CD4-positive, alpha-beta T cell treated with Interleukin-17A for 1 hour (primary cell): ENCODE measurements around the gene HYPK.
"Not testable (repeated sequence)": the region's sequence is repeated elsewhere in the genome, so short reads cannot be mapped to it uniquely, and the experiment has no call there.

Experiments used
- DNase-seq: peaks from one replicate; pipeline ENCODE4 v3.0.0-alpha.2; 2020

The HYPK gene

DNA sequence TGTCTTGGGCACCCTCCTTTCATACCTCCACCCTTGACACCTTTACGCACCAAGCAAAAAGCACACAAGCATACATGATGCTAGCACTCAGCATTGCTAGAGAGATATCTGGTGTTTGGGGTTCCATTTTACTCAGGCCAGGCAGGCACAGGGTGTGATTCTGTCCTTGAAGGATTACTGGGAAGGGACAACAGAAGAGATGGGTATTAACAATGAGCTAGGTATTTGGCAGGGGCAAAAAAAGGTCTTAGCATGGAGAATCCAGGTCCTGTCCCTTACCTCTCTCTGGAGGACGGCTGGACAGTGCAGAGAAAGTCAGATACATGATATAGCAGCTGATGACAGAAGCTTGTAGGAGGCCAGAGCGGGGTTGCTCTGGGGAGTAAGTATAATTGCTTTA lies 3.8 kb upstream of the HYPK start:
- DNase-seq: no peak

- no peak for DNase-seq
Measured at GRCh38 chr15:43799209-43799944, 1.0 kb upstream of the HYPK start.

- no peak for DNase-seq
Measured at GRCh38 chr15:43799945-43800285, 484 bp upstream of the HYPK start, which contains the start of gene SERINC4. SERINC4 (minus strand) TSS chr15:43800220; CDS start chr15:43799986, 234 bp downstream.

GRCh38 chr15:43802676-43803075 lies 2.3 kb downstream of the HYPK start:
- DNase-seq: not testable (repeated sequence)

GRCh38 chr15:43808435-43808950 lies 8.1 kb downstream of the HYPK start:
- no peak for DNase-seq

DNA sequence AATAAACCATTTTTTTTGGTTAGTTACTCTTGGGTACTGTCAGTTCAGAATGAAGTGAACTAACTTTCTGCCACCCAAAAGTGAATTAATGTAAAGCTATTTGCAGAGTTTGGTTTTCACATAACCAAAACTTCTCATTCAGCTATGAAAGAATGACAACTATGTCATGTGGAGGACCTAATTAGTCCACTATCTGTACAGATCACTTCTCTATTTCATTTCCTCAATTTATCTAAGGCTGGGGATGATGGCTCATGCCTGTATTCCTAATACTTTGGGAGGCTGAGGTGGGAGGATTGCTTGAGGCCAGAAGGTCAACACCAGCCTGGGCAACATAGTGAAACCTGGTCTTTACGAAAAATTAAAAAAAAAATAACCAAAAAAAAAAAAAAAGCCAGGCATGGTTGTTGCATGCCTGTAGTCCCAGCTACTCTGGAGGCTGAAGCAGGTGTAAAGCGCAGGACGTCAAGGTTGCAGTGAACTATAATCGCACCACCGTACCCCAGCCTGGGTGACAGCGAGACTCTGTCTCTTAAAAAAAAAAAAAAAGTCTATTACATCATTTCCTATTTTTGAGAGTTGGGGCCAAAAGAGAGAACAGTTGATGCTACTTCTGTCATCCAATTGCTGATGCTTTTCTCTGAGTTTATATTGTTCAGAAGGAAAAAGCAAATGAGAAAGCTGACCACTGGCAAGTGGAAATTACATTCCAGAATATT lies 8.7 kb downstream of the HYPK start:
- no peak for DNase-seq

DNA sequence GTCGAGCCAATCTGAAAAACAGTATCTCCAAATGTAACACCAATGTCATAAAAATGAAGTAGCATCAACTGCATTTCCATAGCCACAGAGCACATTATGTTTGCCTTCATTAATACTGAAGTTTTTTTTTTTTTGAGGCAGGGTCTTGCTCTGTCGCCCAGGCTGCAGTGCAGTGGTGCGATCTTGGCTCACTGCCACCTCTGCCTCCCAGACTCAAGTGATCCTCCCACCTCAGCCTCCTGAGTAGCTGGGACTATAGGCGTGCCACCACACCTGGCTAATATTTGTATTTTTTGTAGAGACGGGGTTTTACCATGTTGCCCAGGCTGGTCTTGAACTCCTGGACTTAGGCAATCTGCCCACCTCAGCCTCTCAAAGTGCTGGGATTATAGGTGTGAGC lies 14.7 kb downstream of the HYPK start:
- DNase-seq: not testable (repeated sequence)

- no peak for DNase-seq
Measured at GRCh38 chr15:43821505-43821904, 21.1 kb downstream of the HYPK start.

DNA sequence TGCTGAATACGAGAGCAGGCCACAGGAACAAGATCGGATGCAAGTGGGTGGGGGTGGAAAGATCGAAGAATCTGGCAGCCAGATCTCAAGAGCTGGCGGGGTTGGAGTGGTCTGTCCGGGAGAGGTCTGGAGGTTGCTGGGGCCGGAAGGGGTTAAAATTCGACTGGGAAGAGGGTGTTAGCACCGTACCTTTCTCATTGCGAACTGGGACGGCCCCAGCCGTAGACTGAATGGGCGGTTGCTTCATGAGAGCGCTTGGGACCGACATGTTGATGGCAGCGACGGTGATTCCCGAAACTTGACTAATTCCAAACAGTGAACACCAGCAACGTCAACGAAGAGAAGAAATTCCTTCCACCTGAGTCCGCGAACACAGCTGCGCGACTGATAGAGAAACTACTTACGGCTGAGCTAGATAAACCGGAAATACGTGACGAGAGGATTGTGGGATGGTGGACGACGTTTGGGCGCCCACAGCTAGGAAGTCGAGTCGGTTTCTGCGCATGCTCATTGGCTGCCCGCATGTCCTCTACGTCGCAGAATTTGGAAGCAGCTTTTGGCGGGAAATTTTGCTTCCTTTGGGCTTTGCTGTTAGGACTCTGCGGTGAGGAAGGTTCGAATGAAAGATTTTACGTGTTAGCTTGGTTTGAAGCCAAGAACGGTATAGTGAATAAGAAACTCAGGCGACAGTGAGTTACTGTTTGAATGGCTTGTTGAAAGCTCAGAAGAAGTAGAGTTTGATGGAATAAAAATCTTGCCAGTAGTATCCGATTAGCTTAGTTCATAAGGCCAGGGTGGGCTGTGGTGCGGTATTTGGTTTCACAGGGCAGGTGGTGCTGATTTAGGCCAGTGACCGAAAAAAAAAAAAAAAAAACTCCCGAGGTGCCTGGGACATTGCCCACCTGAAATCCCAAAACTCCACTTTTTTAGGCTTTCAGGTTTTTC lies 24.2 kb downstream of the HYPK start, which contains the start of gene MFAP1:
TSS of gene MFAP1 (minus strand) at position 389 of the 945 bp plus-strand sequence. CDS start at position 268, 121 bp downstream.
- peak; percentile 96 for DNase-seq

- not testable (repeated sequence) for DNase-seq
Measured at GRCh38 chr15:43825305-43825704, 24.9 kb downstream of the HYPK start.

DNA sequence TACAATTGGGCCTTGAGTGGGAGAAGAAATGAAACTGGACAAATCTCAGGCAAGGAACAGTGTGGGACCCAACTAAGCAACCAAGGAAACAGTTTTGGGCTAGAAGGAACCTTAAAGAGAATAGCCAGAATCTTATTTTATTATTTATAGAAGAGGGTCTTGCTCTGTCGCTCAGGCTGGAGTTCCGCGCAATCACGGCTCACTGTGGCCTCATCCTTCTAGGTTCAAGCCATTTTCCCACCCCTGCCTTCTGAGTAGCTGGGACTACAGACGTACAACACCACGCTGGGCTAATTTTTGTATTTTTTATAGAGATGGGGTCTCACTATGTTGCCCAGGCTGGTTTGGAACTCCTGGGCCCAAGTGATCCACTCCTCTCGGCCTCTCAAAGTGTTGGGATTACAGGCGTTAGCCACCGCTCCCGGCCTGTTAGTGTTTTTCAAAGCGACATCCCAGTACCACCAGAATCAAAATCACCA lies 25.7 kb downstream of the HYPK start:
- DNase-seq: no peak

- peak; percentile 76 for DNase-seq
Measured at GRCh38 chr15:43826508-43827341, 26.3 kb downstream of the HYPK start, which contains the start of gene WDR76. WDR76 (plus strand) TSS chr15:43827002; CDS start chr15:43827033, 31 bp downstream.

- DNase-seq: peak; percentile 30
Measured at GRCh38 chr15:43828061-43828657, 27.8 kb downstream of the HYPK start.

DNA sequence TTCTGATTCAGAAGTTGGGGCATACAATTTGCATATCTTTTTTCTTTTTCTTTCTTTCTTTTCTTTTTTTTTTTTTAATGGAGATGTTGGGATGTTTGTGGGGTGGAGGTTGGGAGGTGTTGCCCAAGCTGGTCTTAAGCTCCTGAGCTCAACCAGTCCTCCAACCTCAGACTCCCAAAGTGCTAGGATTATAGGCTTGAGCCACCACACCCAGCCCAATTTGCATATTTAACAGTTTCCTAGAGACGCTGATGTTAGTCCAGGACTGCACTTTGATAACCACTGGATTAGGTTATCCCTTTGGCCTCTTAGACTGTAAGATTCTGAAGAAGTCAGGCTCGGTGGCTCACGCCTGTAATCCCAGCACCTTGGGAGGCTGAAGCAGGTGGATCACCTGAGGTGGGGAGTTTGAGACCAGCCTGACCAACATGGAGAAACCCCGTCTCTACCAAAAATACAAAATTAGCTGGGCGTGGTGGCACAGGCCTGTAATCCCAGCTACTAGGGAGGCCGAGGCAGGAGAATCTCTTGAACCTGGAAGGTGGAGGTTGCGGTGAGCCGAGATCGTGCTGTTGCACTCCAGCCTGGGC lies 29.6 kb downstream of the HYPK start:
- DNase-seq: not testable (repeated sequence)

DNA sequence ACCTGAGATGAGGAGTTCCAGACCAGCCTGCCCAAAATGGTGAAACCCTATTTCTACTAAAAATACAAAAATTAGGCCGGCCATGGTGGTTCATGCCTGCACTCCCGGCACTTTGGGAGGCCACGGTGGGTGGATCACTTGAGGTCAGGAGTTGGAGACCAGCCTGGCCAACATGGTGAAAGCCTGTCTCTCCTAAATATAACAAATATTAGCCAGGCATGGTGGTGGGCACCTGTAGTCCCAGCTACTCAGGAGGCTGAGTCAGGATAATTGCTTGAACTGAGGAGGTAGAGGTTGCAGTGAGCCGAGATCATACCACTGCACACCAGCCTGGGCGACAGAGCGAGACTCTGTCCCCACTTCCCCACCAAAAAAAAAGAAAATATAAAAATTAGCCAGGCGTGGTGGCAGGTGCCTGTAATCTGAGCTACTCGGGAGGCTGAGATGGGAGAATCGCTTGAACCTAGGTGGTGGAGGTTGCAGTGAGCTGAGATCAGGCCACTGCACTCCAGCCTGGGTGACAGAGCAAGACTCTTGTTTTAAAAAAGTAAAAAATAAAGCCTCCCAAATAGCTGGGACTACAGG lies 30.4 kb downstream of the HYPK start:
- not testable (repeated sequence) for DNase-seq

DNA sequence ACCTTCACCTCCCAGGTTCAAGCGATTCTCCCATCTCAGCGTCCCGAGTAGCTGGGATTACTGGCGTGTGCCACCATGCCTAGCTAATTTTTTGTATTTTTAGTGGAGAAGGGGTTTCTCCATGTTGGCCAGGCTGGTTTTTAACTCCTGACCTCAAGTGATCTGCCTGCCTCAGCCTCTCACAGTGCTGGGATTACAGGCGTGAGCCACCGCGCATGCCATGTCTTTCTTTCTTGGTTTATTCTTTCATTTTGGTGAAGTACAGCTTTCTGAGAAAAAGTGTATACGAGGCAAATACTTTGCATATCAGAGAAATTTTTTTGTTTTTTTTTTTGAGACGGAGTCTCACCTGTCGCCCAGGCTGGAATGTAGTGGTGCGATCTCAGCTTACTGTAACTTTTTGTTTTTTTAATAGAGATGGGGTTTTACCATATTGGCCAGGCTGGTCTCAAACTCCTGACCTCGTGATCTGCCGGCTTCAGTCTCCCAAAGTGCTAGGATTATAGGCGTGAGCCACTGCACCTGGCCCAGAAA lies 31.2 kb downstream of the HYPK start:
- not testable (repeated sequence) for DNase-seq

DNA sequence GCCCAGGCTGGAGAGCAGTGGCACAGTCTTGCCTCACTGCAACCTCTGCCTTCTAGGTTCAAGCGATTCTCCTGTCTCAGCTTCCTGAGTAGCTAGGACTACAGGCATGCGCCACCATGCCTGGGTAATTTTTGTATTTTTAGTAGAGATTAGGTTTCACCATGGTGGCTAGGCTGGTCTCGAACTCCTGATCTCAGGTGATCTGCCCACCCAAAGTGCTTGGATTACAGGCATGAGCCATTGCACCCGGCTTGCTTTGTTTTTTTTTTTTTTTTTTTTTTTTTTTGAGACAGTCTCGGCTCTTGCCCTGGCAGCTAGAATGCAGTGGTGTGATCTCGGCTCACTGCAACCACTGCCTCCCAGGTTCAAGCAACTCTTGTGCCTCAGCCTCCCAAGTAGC lies 32.1 kb downstream of the HYPK start:
- DNase-seq: not testable (repeated sequence)

DNA sequence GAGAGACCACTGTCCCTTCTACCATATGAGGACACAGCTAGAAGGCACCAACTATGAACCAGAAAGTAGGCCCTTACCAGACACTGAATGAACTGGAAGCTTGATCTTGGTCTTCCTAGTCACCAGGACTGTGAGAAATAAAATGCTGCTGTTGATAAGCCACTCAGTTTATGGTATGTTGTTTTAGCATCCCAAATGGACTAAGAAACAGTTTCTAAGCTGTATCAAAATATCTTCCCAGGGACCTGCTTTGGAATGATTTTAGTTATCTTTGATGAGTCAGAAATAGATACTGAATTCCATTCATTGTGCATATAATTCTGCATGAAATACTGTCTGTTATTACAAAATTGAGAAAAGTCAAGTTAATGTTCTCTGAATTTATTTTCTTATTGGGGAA lies 45.0 kb downstream of the HYPK start:
- DNase-seq: no peak

DNA sequence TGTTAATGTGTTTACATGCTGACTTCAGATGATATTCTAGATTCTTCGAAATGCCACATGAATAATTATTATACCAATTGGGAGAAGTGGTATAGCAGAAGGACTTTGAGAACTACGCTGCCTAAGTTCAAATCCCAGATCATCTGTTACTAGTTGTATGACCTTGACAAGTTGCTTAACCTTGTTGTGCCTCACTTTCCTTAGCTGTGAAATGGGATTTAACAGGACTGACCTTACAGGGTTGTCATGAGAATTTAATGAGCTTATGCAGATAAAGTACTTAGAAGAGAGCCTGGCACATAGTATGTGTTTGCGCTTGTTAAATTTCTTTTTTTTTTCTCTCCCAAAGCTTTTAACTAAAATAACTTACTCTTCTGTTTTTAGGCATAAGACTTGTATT lies 50.9 kb downstream of the HYPK start:
- no peak for DNase-seq

DNA sequence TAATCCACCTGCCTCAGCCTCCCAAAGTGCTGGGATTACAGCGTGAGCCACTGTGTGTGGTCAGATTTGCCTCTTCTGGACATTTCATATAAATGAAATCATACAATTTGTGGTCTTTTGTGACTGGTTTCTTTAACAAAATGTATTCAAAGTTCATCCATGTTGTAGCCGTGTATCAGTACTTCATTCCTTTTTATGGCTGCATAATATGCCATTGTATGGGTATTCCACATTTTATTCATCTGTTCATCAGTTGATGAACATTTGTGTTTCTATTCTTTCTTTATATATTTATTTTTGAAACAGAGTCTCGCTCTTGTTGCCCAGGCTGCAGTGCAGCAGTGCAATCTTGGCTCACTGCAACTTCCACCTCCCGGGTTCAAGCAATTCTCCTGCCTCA lies 52.2 kb downstream of the HYPK start:
- DNase-seq: no peak
